Nephron (organoid): ENCODE data around the gene AZGP1.
"Not testable (repeated sequence)": the region's sequence is repeated elsewhere in the genome, so short reads cannot be mapped to it uniquely, and the experiment has no call there.

Experiments
- H3K27ac Mint-ChIP-seq, 3 experiments: 2 replicates each; pipeline ENCODE4 v1.8.0; 2020; ENCODE audit warnings: mixed read lengths in 3 of 3, mild to moderate bottlenecking in 2 of 3, moderate library complexity in 1 of 3
- H3K27me3 Mint-ChIP-seq: 2 replicates; pipeline ENCODE4 v1.8.0; 2021; ENCODE audit warnings: low read depth, mild to moderate bottlenecking, moderate library complexity, mixed read lengths
- H3K36me3 Mint-ChIP-seq: 2 replicates; pipeline ENCODE4 v1.8.0; 2020; ENCODE audit warnings: low read depth, mixed read lengths
- H3K4me1 Mint-ChIP-seq: 2 replicates; pipeline ENCODE4 v1.8.0; 2020; ENCODE audit warnings: mixed read lengths
- H3K4me3 Mint-ChIP-seq, 3 experiments: 2 replicates each; pipeline ENCODE4 v1.8.0; 2020; ENCODE audit warnings: mild to moderate bottlenecking in 3 of 3, mixed read lengths in 3 of 3, moderate library complexity in 2 of 3
- H3K9me3 Mint-ChIP-seq: 2 replicates; pipeline ENCODE4 v1.8.0; 2020; ENCODE audit warnings: mixed read lengths
- TF ChIP-seq, protein P1 (sequence below), 3 experiments: fragments of 200-600 bp; sonication (generic); IDR thresholded peaks; one replicate each; pipeline ENCODE4 v1.5.0; 2021; ENCODE audit warnings: antibody characterized with exemption in 3 of 3; ENCODE audit not compliant: unreplicated experiment in 3 of 3

The AZGP1 gene

DNA sequence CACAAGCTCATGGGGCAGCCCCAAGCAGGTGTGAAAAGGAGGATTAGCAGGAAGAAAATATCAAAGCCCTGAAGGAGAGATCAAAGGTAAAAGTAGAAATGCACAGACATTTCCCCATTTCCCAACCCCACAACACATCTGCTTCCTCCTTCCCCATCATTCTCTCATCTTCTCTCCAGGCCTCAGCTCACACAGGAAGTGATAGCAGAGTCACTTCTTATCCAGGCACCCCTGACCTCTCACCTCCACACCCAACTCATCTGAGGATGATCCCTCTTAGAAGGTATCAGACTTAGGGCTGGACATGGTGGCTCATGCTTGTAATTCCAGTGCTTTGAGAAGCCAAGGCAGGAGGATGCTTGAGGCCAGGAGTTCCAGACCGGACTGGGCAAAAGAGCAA is 28.2 kb downstream of the AZGP1 start:
- H3K9me3 Mint-ChIP-seq: peaks cover 16% of the 10 kb centered on the region
- H3K4me3 Mint-ChIP-seq: no peak overlapping the region
- H3K27ac Mint-ChIP-seq: no peak overlapping the region
- TF ChIP-seq, protein P1, sequence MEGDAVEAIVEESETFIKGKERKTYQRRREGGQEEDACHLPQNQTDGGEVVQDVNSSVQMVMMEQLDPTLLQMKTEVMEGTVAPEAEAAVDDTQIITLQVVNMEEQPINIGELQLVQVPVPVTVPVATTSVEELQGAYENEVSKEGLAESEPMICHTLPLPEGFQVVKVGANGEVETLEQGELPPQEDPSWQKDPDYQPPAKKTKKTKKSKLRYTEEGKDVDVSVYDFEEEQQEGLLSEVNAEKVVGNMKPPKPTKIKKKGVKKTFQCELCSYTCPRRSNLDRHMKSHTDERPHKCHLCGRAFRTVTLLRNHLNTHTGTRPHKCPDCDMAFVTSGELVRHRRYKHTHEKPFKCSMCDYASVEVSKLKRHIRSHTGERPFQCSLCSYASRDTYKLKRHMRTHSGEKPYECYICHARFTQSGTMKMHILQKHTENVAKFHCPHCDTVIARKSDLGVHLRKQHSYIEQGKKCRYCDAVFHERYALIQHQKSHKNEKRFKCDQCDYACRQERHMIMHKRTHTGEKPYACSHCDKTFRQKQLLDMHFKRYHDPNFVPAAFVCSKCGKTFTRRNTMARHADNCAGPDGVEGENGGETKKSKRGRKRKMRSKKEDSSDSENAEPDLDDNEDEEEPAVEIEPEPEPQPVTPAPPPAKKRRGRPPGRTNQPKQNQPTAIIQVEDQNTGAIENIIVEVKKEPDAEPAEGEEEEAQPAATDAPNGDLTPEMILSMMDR (IDR thresholded peaks at IDR 0.05; ENCODE audit: unreplicated experiment in 3 of 3): no peak
- H3K27me3 Mint-ChIP-seq: peaks cover 12% of the 10 kb centered on the region
- H3K4me1 Mint-ChIP-seq: no peaks in the 10 kb centered on the region
- no peaks in the 10 kb centered on the region for H3K36me3 Mint-ChIP-seq

DNA sequence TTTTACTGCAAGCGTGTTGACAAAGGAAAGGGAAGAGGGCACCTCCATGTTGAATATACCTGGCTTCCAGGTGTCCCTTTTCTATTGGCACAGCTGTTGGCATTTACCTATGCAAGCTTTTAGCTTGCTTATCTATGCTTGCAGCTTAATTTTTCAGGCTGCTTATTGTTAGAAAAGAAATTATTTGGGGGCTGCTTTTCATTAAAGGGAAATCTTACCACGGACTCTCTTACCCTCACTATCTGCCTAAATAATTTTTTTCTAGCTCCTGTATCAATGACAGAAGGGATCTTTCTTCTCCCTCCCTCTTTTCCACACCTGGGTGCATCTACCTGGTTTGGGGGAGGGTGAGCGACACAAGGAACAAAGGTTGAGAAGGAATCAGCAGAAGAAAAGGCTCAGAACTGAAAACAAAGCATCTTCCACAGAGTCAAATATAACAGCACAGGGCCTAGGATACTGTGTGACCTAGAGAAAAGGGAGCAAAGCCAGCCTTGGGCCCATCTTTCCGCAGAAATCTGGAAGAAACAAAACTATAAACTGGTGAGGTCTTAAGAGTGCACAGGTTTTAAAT is 31.2 kb downstream of the AZGP1 start:
- peaks cover 12% of the 10 kb centered on the region for H3K27me3 Mint-ChIP-seq
- H3K9me3 Mint-ChIP-seq: peaks cover 11% of the 10 kb centered on the region

DNA sequence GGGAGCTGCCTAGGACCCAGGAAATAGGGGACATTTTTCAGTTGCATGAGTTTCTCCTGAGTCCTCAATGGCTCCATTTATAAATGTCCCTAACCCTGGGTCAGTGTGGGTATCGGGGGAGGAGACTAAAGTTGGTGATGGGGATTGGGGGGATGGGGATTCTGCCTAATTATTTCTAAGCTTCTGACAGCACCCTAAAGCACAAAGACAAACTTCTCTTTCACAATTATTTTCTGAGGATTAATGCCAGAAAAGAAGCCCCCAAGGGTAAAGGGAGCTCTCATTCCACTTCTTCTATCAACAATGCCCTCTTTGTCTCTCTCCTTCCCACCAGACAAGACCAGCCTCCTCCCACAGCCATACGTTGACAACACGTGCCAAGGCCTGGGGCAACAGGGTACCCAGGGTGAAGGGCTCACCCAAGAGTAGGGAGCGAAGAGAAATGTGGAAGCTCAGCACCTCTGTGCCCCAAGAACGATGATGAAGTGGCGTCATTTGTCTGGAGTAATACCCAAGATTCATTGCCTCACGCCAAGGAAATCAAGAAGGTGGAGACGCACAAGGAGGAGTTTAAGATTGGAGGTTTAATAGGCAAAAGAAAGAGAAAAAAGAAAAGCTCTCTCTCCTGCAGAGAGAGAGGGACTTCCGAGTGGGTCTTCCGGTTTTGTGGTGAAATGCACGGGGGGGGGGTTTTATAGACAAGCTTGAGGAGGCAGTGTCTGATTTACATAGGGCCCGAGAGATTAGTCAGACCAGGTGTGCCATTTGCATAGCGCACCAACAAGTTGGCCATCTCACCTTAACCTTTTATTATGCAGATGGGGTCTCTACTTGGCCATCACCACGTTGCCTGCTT is 32.0 kb downstream of the AZGP1 start:
- no peak overlapping the region for H3K4me3 Mint-ChIP-seq
- TF ChIP-seq, protein P1 (IDR thresholded peaks at IDR 0.05; ENCODE audit: unreplicated experiment in 3 of 3): no peak
- H3K36me3 Mint-ChIP-seq: no peaks in the 10 kb centered on the region
- peaks cover 15% of the 10 kb centered on the region for H3K9me3 Mint-ChIP-seq
- H3K27me3 Mint-ChIP-seq: peaks cover 12% of the 10 kb centered on the region
- H3K4me1 Mint-ChIP-seq: no peaks in the 10 kb centered on the region
- H3K27ac Mint-ChIP-seq: no peak overlapping the region

More for the DNA sequence above, 31.2 kb downstream of the AZGP1 start:
- Mint-ChIP-seq H3K4me3 (no peak overlapping the region), H3K27ac (no peak overlapping the region), H3K4me1 (no peaks in the 10 kb centered on the region), H3K36me3 (no peaks in the 10 kb centered on the region)
- TF ChIP-seq, protein P1 (IDR thresholded peaks at IDR 0.05; ENCODE audit: unreplicated experiment in 3 of 3): no peak

DNA sequence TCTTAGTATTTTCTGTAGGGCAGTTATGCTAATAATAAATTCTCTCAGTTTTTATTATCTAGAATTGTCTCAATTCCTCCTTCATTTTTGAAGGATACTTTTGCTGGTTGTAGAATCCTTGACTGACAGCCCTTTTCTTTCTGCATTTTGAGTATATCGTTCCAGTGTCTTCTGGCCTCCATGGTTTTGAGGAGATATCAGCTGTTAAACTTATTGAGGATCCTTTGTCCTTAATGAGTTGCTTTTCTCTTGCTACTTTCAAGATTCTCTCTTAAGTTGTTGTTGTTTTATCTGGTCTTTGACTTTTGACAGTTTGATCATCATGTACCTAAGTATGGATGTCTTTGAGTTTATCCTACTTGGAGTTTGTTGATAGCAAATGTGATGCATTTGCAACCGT is 37.5 kb downstream of the AZGP1 start:
- peaks cover 18% of the 10 kb centered on the region for H3K9me3 Mint-ChIP-seq
- H3K27ac Mint-ChIP-seq: no peak overlapping the region
- no peaks in the 10 kb centered on the region for H3K36me3 Mint-ChIP-seq
- H3K27me3 Mint-ChIP-seq: peaks cover 12% of the 10 kb centered on the region
- TF ChIP-seq, protein P1 (IDR thresholded peaks at IDR 0.05; ENCODE audit: unreplicated experiment in 3 of 3): no peak
- no peak overlapping the region for H3K4me3 Mint-ChIP-seq
- no peaks in the 10 kb centered on the region for H3K4me1 Mint-ChIP-seq

DNA sequence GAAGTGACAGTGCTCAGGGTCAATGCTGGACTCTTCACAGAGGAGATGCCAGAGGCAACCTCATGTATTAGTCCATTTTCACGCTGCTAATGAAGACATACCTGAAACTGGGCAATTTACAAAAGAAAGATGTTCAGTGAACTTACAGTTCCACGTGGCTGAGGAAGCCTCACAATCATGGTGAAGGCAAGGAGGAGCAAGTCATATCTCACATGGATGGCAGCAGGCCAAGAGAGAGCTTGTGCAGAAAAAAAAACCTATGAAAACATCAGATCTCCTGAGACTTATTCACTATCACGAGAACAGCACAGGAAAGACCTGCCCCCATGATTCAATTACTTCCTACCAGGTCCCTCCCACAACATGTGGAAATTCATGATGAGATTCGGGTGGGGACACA is 40.8 kb downstream of the AZGP1 start:
- not testable (repeated sequence) for H3K27ac Mint-ChIP-seq, H3K4me1 Mint-ChIP-seq, H3K4me3 Mint-ChIP-seq, H3K36me3 Mint-ChIP-seq
- peaks cover 13% of the 10 kb centered on the region for H3K9me3 Mint-ChIP-seq
- H3K27me3 Mint-ChIP-seq: peaks cover 17% of the 10 kb centered on the region

DNA sequence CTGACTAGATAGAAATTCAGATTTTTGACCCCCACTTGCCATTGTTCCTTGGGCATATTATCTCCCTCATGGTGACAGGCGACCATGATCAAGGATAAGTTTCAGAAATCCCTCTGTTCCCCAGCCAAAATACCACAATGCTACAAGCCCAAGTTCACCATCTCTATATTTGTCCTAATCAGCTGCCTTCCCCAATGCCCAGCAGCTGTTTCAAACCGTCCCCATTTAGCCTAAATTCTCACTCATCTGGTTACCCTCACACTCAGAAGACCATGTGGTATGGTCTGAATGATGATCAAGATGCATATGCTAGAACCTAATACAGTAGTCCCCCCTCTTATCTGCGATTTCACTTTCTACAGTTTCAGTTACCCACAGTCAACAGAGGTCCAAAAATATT is 45.5 kb downstream of the AZGP1 start:
- peaks cover 25% of the 10 kb centered on the region for H3K4me1 Mint-ChIP-seq
- H3K36me3 Mint-ChIP-seq: no peaks in the 10 kb centered on the region
- TF ChIP-seq, protein P1 (IDR thresholded peaks at IDR 0.05; ENCODE audit: unreplicated experiment in 3 of 3): no peak
- no peaks in the 10 kb centered on the region for H3K9me3 Mint-ChIP-seq
- H3K27me3 Mint-ChIP-seq: peaks cover 17% of the 10 kb centered on the region
- peak overlapping the region in 1 of 3 experiments; percentile 32 for H3K27ac Mint-ChIP-seq
- H3K4me3 Mint-ChIP-seq: peak overlapping the region in 1 of 3 experiments; percentile 34
